Coronary artery (tissue), 2 donors: Measurements from ENCODE around the gene MYBPH.

ENCODE experiments used
- DNase-seq: peaks from one replicate; pipeline ENCODE4 v3.0.0-alpha.2; 2017; ENCODE audit warnings: low spot score
- H3K27ac ChIP-seq, 2 donors: fragments of 200-600 bp; sonication (generic); one replicate each; pipeline ENCODE4 v1.5.1; 2016 to 2019
- H3K4me3 ChIP-seq: fragments of 200-600 bp; sonication (generic); 2 replicates; pipeline ENCODE4 v1.5.1; 2016; ENCODE audit warnings: mild to moderate bottlenecking, moderate library complexity
- TF ChIP-seq, protein P1 (sequence below): fragments of 200-600 bp; sonication (generic); IDR thresholded peaks from one replicate; pipeline ENCODE4 v1.5.1; 2019; ENCODE audit warnings: antibody characterized with exemption

Gene MYBPH

DNA sequence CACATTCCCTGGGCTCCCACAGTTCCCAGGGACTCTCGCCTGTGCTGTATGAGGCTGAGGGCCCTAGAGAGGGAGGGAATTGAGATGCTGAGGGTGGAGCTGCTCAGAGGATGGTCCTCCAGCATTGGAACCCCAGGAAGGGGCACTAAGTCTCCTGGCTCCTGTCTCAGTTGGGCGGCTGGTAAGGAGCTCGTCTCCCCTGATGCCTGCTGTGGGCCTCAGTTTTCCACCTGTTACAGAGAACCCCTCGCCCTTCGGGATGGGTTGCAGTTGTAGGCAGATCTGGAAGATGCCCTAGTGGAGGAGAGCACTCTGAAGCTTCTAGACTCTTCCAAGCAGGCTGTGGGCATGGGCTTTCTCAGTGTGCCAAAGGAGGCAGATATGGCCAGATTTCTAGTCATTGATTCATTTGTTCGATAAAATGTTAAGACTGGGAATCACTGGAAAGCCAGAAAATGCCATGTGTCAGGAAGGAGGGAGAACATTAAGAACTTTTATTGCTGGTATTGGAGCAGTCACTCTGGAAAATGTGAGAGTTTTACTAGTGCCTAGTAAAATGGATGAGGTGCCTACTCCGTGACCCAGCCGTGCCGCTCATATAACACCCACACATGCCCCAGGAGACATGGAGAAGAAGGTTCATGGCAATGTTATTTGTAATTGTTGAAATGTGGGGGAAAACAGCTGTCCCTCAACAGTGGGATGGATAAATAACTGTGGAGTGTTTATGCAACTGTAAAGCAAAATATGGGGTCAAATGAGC is 828 bp upstream of the MYBPH start:
- no peak overlapping the region for H3K27ac ChIP-seq
- DNase-seq = no peak
- TF ChIP-seq, protein P1, sequence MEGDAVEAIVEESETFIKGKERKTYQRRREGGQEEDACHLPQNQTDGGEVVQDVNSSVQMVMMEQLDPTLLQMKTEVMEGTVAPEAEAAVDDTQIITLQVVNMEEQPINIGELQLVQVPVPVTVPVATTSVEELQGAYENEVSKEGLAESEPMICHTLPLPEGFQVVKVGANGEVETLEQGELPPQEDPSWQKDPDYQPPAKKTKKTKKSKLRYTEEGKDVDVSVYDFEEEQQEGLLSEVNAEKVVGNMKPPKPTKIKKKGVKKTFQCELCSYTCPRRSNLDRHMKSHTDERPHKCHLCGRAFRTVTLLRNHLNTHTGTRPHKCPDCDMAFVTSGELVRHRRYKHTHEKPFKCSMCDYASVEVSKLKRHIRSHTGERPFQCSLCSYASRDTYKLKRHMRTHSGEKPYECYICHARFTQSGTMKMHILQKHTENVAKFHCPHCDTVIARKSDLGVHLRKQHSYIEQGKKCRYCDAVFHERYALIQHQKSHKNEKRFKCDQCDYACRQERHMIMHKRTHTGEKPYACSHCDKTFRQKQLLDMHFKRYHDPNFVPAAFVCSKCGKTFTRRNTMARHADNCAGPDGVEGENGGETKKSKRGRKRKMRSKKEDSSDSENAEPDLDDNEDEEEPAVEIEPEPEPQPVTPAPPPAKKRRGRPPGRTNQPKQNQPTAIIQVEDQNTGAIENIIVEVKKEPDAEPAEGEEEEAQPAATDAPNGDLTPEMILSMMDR = no peak
- H3K4me3 ChIP-seq = no peak overlapping the region

DNA sequence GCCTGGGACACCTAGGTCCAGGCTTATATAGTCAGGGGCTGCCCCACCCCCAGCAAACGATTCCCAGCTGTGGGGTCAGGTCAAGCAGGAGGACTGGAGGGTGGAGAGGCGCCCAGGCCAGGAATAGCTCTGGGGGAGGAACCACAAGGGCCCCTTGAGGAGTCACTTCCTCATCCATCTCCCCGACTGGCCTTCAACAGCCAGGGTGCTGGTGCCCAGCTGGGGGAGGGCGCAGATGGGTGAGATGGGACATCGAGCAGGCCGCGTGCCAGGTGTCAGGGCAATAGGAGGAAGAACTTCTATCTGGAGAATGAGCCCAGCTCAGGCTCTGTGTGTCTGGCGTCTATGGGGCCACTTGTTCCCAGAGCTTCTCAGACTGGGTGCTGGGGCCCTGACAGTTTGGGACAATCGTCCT is 208 bp upstream of the MYBPH start:
- H3K27ac ChIP-seq = no peak overlapping the region

GRCh38 chr1:203174324-203174985 is 1.2 kb downstream of the MYBPH start:
- H3K4me3 ChIP-seq = no peak overlapping the region
- TF ChIP-seq, protein P1 = no peak
- no peak overlapping the region for H3K27ac ChIP-seq
- DNase-seq = no peak

More for the DNA sequence above, 208 bp upstream of the MYBPH start:
- H3K4me3 ChIP-seq = no peak overlapping the region
- TF ChIP-seq, protein P1 = no peak
- no peak for DNase-seq

DNA sequence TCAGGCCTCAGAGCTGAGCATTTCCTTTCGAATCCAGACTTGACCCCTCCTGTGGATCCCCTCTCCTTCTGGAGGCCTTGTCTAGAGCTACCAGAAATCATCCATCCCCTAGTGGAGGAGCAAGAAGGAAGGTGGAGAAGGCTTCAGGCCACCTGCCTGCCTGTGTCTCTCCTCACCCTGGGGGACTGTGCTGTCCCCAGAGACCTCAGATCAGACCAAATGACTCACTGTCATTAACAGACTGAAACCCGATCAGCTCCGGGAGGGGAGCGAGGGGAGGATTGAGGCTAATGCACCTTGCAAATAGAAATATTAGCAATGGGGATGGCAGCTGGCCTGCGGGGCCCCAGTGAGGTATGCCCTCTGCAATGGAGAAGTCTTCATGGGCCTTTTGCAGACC is 2.1 kb downstream of the MYBPH start:
- Histone ChIP-seq H3K4me3 (no peak overlapping the region), H3K27ac (no peak overlapping the region)
- no peak for DNase-seq
- TF ChIP-seq, protein P1 = no peak

DNA sequence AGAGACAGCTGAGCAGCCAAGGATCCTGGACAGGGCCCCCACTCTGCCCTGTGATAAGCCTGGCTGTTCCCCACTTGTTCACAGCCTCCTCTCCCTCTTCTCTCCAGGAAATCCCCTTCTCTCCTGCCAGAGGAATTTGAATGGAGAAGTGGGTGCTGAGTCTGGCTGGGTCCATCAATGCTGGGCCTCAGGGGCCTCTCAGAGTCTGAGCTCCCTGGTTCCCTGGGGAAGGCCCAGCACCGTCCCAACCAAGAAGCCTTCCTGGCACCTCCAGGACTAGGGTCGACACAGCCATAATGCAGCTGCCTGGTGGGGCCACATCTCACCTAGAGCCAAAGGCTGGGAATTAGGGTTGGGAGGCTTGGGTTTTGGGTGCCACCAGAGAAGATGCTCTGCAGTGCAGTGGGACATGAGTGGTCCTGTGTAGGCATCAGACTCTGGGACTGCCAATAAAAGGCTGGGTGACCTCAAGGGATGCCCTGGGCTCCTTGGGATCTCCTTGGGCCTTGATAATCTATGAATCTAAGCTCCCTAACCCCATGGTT is 2.5 kb downstream of the MYBPH start:
- H3K27ac ChIP-seq = no peak overlapping the region
- TF ChIP-seq, protein P1 = no peak
- no peak overlapping the region for H3K4me3 ChIP-seq
- DNase-seq = no peak

DNA sequence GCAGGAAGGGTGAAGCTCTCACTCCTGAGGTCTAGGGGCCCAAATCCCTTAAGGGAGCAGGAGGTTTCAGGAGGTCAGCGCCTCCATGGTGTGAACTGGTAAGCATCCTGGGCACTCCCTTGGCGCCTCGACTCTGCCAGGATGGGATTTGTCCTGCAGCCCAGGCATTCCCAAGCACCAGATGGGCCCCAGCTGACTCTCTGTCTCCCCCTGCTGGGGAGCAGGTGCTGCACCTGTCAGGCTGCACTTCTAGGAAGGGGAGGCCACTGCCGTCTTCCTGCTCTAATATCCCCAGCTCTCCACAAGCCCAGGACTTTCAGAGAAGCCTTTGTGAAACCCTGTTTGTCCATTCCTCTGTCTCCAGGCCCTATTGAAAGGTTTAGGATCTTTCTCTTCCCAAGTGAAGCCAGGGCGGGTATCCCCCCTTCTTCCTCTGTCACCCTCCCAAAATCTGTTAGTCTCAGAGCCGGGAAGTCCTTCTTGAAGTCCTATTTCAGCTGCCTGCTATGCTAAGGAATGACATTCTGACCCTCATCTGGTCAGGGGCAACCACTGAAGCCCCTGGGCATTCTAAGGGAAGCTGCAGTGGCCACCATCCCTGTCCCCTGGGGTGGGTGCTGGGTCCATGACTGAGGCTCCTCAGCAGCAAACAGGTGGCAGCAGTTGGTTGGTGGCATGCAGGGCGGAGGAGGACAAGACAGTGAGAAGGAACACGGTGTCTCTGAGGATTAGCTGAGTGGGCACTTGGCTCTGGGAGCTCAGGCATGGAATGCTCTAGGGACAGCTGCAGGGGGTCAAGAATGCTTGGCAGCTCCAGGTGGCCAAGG is 3.2 kb downstream of the MYBPH start:
- Histone ChIP-seq H3K4me3 (no peak overlapping the region), H3K27ac (no peak overlapping the region)

More for the DNA sequence above, 3.2 kb downstream of the MYBPH start:
- TF ChIP-seq, protein P1 = peak; percentile 23
- no peak for DNase-seq
